ENCODE data around the gene NAV2.
A peak's percentile ranks its signal among the peaks of the same experiment; 100 is the strongest.

Gene NAV2

DNA sequence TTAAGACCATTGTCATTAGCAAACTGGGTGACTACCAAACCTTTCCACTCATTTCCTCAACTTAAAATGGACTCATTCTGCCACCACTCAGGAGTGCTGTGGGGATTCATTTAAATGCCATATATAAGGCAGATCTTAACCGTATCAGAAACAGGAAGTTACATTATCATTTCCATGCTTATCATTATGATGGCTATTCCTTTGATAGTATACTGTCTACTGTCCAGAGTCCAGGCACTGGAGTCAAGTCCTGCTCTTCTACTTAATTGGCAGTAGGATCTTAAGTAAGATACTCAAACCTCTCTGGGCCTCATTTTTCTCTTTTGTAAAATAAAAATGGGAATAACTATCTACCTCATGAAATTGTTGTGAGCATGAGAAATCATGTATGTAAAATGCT, 8.4 kb upstream of the NAV2 start:
- TF ChIP-seq, protein P1, sequence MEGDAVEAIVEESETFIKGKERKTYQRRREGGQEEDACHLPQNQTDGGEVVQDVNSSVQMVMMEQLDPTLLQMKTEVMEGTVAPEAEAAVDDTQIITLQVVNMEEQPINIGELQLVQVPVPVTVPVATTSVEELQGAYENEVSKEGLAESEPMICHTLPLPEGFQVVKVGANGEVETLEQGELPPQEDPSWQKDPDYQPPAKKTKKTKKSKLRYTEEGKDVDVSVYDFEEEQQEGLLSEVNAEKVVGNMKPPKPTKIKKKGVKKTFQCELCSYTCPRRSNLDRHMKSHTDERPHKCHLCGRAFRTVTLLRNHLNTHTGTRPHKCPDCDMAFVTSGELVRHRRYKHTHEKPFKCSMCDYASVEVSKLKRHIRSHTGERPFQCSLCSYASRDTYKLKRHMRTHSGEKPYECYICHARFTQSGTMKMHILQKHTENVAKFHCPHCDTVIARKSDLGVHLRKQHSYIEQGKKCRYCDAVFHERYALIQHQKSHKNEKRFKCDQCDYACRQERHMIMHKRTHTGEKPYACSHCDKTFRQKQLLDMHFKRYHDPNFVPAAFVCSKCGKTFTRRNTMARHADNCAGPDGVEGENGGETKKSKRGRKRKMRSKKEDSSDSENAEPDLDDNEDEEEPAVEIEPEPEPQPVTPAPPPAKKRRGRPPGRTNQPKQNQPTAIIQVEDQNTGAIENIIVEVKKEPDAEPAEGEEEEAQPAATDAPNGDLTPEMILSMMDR (conservative IDR thresholded peaks at IDR 0.05; ENCODE audit: low read length) = no peak
- DNase-seq (ENCODE audit: low read depth) = no peak
- no peak overlapping the region for H3K4me3 ChIP-seq (ENCODE audit: low read length)

DNA sequence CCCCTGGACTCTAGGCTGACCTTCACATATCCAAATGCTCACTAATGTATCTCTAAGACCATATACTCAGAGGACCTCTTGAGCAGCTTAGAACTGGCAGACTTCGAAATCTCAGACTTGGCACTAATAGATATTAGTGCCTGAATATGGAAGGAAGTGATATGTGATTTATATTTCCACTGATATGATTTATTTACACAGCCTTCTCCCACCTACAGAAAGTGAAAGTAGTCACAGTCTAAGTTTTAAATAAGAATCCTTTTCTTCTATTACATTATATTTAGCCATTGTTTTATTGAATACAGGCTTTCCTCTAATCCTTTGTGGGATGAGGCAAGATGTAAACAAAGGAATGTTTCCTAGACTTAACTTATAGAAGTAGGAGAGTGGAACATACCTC, 6.7 kb upstream of the NAV2 start:
- H3K4me3 ChIP-seq (ENCODE audit: low read length) = no peak overlapping the region
- TF ChIP-seq, protein P1 (conservative IDR thresholded peaks at IDR 0.05; ENCODE audit: low read length) = no peak
- DNase-seq (ENCODE audit: low read depth) = no peak

DNA sequence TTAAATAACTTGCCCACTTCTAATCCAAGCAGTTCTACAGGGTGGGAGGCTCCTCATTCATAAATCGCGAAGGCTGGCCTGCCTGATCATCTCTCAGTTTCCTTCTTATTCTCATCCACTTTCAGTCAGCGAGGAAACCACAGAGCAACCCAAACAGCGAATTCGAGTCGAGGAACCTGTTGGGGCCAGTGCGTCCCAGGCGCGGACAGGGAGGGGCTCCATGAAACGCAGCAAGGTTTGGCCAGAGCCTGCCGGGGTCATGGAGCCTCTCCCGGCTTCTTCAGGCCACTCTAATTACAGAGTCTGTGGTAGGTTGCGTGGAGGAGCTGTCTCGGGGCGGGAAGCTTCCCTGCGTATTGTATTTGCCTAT, 741 bp upstream of the NAV2 start:
- TF ChIP-seq, protein P1 (conservative IDR thresholded peaks at IDR 0.05; ENCODE audit: low read length) = no peak
- peak overlapping the region; percentile 68 for H3K4me3 ChIP-seq (ENCODE audit: low read length)
- DNase-seq (ENCODE audit: low read depth) = no peak

DNA sequence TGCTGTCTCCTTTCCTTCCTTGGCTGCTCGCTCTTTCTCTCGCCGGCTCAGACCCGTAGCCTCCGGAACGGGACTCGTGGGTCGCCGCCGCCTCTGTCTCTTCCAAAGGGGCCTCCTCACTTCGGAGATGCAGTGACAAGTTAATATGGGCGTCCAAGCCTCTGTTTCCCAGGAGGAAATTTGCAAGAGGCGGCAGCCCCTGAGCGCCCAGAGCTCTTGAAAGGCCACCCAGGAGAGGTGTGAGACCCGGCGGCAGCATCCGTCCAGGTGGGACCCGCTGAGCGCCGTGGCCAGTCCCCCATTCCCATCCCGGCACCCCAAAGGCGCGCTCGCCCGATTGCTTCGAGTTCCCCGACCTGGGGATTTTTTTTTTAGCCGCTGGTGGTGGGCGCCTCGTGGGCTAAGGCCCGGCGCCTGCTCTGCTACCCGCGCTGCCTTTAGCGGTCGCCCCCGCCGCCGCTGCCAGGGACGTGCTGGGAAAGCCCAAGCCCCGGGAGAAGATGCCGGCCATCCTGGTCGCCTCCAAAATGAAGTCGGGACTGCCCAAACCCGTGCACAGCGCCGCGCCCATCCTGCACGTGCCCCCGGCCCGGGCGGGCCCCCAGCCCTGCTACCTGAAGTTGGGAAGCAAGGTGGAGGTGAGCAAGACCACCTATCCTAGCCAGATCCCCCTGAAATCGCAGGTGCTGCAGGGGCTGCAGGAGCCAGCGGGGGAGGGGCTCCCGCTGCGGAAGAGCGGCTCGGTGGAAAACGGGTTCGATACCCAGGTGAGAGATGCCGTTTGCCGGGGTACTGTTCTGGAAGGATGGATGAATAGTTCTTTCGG, 772 bp downstream of the NAV2 start:
- DNase-seq (ENCODE audit: low read depth) = no peak
- TF ChIP-seq, protein P1 (conservative IDR thresholded peaks at IDR 0.05; ENCODE audit: low read length) = no peak
- H3K4me3 ChIP-seq (ENCODE audit: low read length) = peak overlapping the region; percentile 76

DNA sequence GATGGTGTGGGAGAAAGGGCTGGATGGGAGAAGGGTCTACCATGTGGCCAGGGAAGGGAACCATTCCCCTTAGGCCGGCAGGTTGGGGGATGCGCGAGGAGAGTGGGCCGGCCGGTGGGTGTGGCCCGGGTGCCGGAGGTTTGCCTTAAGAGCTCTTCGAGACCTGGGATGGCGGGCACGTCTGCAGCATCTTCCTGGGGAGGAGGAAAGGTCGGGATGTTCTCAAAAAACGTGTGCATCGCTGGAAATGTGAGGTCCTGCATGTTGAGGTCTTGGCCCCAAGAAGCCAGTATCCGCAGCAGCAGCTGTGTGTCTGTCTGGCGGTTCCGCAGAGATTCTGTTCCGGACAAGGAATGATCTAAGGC, 1.4 kb downstream of the NAV2 start:
- no peak for DNase-seq (ENCODE audit: low read depth)
- TF ChIP-seq, protein P1 (conservative IDR thresholded peaks at IDR 0.05; ENCODE audit: low read length) = no peak
- peak overlapping the region; percentile 76 for H3K4me3 ChIP-seq (ENCODE audit: low read length)

DNA sequence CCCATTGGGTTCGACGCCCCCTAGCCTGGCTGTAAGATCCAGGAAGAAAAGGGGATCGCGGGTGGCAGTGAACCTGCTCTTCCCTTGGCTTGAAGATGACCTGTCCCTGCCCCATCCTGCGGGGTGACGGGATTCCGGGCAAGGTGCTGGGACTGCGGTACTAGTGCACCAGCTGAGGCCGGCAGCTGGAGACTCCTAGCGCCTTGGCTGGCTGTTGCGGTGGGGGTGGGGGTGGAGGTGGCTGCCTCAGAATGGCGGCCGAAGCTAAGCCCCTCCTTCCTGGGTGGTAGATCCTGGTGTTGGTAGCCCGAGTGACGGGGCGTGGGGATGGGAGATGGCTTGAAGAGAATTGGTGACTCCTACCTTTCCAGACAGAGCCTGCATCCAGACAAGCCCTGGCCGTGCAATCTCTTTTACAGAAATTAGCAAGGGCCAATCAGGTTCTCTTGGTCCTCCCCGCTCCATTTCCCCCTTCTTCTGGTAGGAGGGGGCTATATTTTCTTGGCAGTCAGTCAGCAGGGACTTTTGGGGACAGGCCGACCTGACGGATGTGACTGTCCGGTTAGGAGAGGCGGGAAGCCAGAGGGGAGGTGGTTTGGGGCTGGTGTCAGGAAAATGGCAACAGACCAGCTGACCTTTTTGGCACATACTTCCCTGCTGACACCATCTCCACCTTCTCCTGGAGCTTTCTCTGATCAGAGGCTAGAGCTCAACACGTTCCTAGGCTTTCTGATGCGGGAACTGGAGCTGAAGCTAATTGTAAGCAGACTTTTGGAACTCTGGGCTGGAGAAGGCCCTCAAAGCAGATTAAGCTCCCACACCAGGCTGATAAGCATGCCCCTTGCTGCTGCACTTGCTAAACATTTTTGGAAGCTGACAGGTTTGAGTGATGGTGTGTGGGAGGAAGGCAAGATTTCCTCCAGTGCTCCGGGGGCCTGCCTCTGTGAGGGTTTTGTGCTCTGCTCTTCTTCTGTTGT, 2.0 kb downstream of the NAV2 start:
- peak; percentile 56 for DNase-seq (ENCODE audit: low read depth)
- TF ChIP-seq, protein P1 (conservative IDR thresholded peaks at IDR 0.05; ENCODE audit: low read length) = no peak
- H3K4me3 ChIP-seq (ENCODE audit: low read length) = peak overlapping the region; percentile 76
